H9 (cell line): ENCODE results near the gene SCN1A. TPM values are rescaled to one million over a fixed set of nuclear protein-coding genes. Genes with fewer than 3 reads are reported as not detected.

Experiments used
- DNase-seq: peaks from one replicate; pipeline ENCODE4 v3.0.0-alpha.2; 2017
- H2AFZ ChIP-seq: one replicate; pipeline ENCODE4 v1.6.1; 2013; ENCODE audit warnings: mild to moderate bottlenecking, low read length, control low read depth, moderate library complexity
- H2AK5ac ChIP-seq: 2 replicates; pipeline ENCODE4 v1.6.1; 2013; ENCODE audit warnings: low read length, control low read depth, mixed read lengths; ENCODE audit not compliant: insufficient read length
- H2BK120ac ChIP-seq: one replicate; pipeline ENCODE4 v1.6.1; 2013; ENCODE audit warnings: low read depth, mild to moderate bottlenecking, low read length, control low read depth, inconsistent platforms; ENCODE audit not compliant: poor library complexity, severe bottlenecking
- H2BK12ac ChIP-seq: 2 replicates; pipeline ENCODE4 v1.6.1; 2013; ENCODE audit warnings: low read length, control low read depth, mixed read lengths, low read depth; ENCODE audit not compliant: insufficient read length
- H2BK15ac ChIP-seq: 2 replicates; pipeline ENCODE4 v1.6.1; 2013; ENCODE audit warnings: low read depth, low read length, control low read depth
- H2BK20ac ChIP-seq: one replicate; pipeline ENCODE4 v1.6.1; 2013; ENCODE audit warnings: low read depth, mild to moderate bottlenecking, low read length, control low read depth, inconsistent platforms; ENCODE audit not compliant: poor library complexity, severe bottlenecking
- H2BK5ac ChIP-seq: 2 replicates; pipeline ENCODE4 v1.6.1; 2013; ENCODE audit warnings: low read length, control low read depth, mixed read lengths; ENCODE audit not compliant: insufficient read length
- H3K14ac ChIP-seq: 2 replicates; pipeline ENCODE4 v1.6.1; 2013; ENCODE audit warnings: low read length, control low read depth; ENCODE audit not compliant: insufficient read depth
- H3K18ac ChIP-seq: 2 replicates; pipeline ENCODE4 v1.6.1; 2013; ENCODE audit warnings: low read depth, mild to moderate bottlenecking, mixed read lengths, low read length, control low read depth; ENCODE audit not compliant: insufficient read length
- H3K23ac ChIP-seq: 2 replicates; pipeline ENCODE4 v1.6.1; 2013; ENCODE audit warnings: low read length, control low read depth, mixed read lengths, low read depth; ENCODE audit not compliant: insufficient read length
- H3K23me2 ChIP-seq: 2 replicates; pipeline ENCODE4 v1.6.1; 2013; ENCODE audit warnings: low read depth, mild to moderate bottlenecking, mixed read lengths, low read length, control low read depth; ENCODE audit not compliant: insufficient read length, poor library complexity, severe bottlenecking
- H3K27ac ChIP-seq: 2 replicates; pipeline ENCODE4 v1.5.1; 2013; ENCODE audit warnings: low read length, control low read depth, mixed read lengths, low read depth; ENCODE audit not compliant: insufficient read length
- H3K27me3 ChIP-seq: 2 replicates; pipeline ENCODE4 v1.6.1; 2013; ENCODE audit warnings: low read length, control low read depth, inconsistent platforms; ENCODE audit not compliant: insufficient read depth
- H3K4ac ChIP-seq: 2 replicates; pipeline ENCODE4 v1.6.1; 2013; ENCODE audit warnings: low read depth, mild to moderate bottlenecking, control low read depth, inconsistent platforms, low read length, moderate library complexity
- H3K4me1 ChIP-seq: 2 replicates; pipeline ENCODE4 v1.6.1; 2013; ENCODE audit warnings: low read length, control low read depth, inconsistent platforms; ENCODE audit not compliant: insufficient read depth
- H3K4me2 ChIP-seq: 2 replicates; pipeline ENCODE4 v1.6.1; 2013; ENCODE audit warnings: low read length, control low read depth, mixed read lengths; ENCODE audit not compliant: insufficient read length, insufficient read depth
- H3K56ac ChIP-seq: 2 replicates; pipeline ENCODE4 v1.6.1; 2013; ENCODE audit warnings: low read depth, mild to moderate bottlenecking, mixed read lengths, low read length, control low read depth; ENCODE audit not compliant: insufficient read length
- H3K79me1 ChIP-seq: 2 replicates; pipeline ENCODE4 v1.6.1; 2013; ENCODE audit warnings: low read depth, mild to moderate bottlenecking, moderate library complexity, low read length, control low read depth, inconsistent platforms; ENCODE audit not compliant: insufficient read depth, poor library complexity, severe bottlenecking
- H3K79me2 ChIP-seq: 2 replicates; pipeline ENCODE4 v1.6.1; 2013; ENCODE audit warnings: low read length, control low read depth, inconsistent platforms; ENCODE audit not compliant: insufficient read depth
- H3K9ac ChIP-seq: 2 replicates; pipeline ENCODE4 v1.6.1; 2013; ENCODE audit warnings: low read length, control low read depth, mixed read lengths; ENCODE audit not compliant: insufficient read length; ENCODE audit errors: extremely low read depth
- H3K9me3 ChIP-seq: one replicate; pipeline ENCODE4 v1.6.1; 2013; ENCODE audit warnings: low read depth, low read length, inconsistent platforms; ENCODE audit not compliant: control insufficient read depth
- H3T11ph ChIP-seq: one replicate; pipeline ENCODE4 v1.6.1; 2013; ENCODE audit warnings: mild to moderate bottlenecking, low read length, control low read depth, inconsistent platforms
- H4K20me1 ChIP-seq: one replicate; pipeline ENCODE4 v1.6.1; 2013; ENCODE audit not compliant: control insufficient read depth, insufficient read length, insufficient read depth
- H4K5ac ChIP-seq: 2 replicates; pipeline ENCODE4 v1.6.1; 2013; ENCODE audit warnings: low read depth, mild to moderate bottlenecking, mixed read lengths, low read length, control low read depth; ENCODE audit not compliant: insufficient read length
- H4K8ac ChIP-seq: replicated peaks from 2 replicates; pipeline ENCODE4 v1.6.1; 2013; ENCODE audit warnings: low read length, control low read depth, mixed read lengths, low read depth; ENCODE audit not compliant: insufficient read length
- H4K91ac ChIP-seq: 2 replicates; pipeline ENCODE4 v1.6.1; 2013; ENCODE audit warnings: low read depth, mild to moderate bottlenecking, moderate library complexity, mixed read lengths, low read length, control low read depth; ENCODE audit not compliant: insufficient read length
- H3K27ac Mint-ChIP-seq, 3 experiments: 2 replicates in 2 of 3; 3 replicates in 1 of 3; pipeline ENCODE4 v1.8.0; 2020 to 2021; ENCODE audit warnings: mixed read lengths in 3 of 3, mild to moderate bottlenecking in 1 of 3, moderate library complexity in 1 of 3
- H3K27me3 Mint-ChIP-seq: 2 replicates; pipeline ENCODE4 v1.8.0; 2021; ENCODE audit warnings: low read depth, mild to moderate bottlenecking, moderate library complexity, mixed read lengths
- H3K36me3 Mint-ChIP-seq, 3 experiments: 2 replicates in 2 of 3; 3 replicates in 1 of 3; pipeline ENCODE4 v1.8.0; 2020 to 2021; ENCODE audit warnings: low read depth in 3 of 3, mixed read lengths in 3 of 3; ENCODE audit not compliant: insufficient read depth in 1 of 3
- H3K4me1 Mint-ChIP-seq, 2 experiments: 2 replicates each; pipeline ENCODE4 v1.8.0; 2020; ENCODE audit warnings: mixed read lengths in 2 of 2
- H3K4me3 Mint-ChIP-seq, 2 experiments: 2 replicates in 1 of 2; 3 replicates in 1 of 2; pipeline ENCODE4 v1.8.0; 2020 to 2021; ENCODE audit warnings: mild to moderate bottlenecking in 2 of 2, mixed read lengths in 2 of 2, moderate library complexity in 1 of 2
- H3K9me3 Mint-ChIP-seq, 2 experiments: 2 replicates in 1 of 2; 3 replicates in 1 of 2; pipeline ENCODE4 v1.8.0; 2020; ENCODE audit warnings: mild to moderate bottlenecking in 2 of 2, mixed read lengths in 2 of 2, moderate library complexity in 1 of 2
- CTCF ChIP-seq: fragments of 200-600 bp; sonication (generic); conservative IDR thresholded peaks from 3 replicates; pipeline ENCODE4 v1.8.0; 2021; ENCODE audit warnings: antibody characterized with exemption, mild to moderate bottlenecking
- WGBS: extraction: QIAGEN DNeasy Blood & Tissue Kit; methylation state at CpG from one replicate; pipeline ENCODE4 v1.1.7; 2013; ENCODE audit warnings: missing lambda C conversion rate, low lambda C conversion rate, mixed read lengths; ENCODE audit not compliant: insufficient read length; ENCODE audit errors: extremely low coverage; 5-methylcytosine and 5-hydroxymethylcytosine counted together
- total RNA-seq: library from RNA; stranded (reverse); gene quantifications from 2 replicates; pipeline ENCODE4 v1.2.1, GENCODE V29; 2021

Gene SCN1A
- total RNA-seq, 1 experiment from 2014 or later, result 0.13 TPM

GRCh38 chr2:166154685-166155338 is 27.0 kb upstream of the SCN1A start:
- Histone ChIP-seq H2BK12ac (no peak overlapping the region), H3T11ph (no peak overlapping the region), H3K4me2 (no peak overlapping the region), H3K4ac (no peak overlapping the region), H2AFZ (no peak overlapping the region), H4K8ac (no peak overlapping the region), H4K91ac (no peak overlapping the region), H2BK5ac (no peak overlapping the region), H4K5ac (no peak overlapping the region), H2BK20ac (no peak overlapping the region), H3K9me3 (no peaks in the 10 kb centered on the region), H2BK120ac (no peak overlapping the region), H3K14ac (no peak overlapping the region), H4K20me1 (no peaks in the 10 kb centered on the region), H3K4me1 (no peaks in the 10 kb centered on the region), H3K18ac (no peak overlapping the region), H3K79me2 (no peaks in the 10 kb centered on the region), H3K23me2 (no peaks in the 10 kb centered on the region), H3K9ac (no peak overlapping the region), H3K27ac (no peak overlapping the region), H3K79me1 (no peaks in the 10 kb centered on the region), H2BK15ac (no peak overlapping the region), H3K27me3 (no peaks in the 10 kb centered on the region), H2AK5ac (no peak overlapping the region), H3K56ac (no peak overlapping the region), H3K23ac (no peak overlapping the region)
- H3K27ac Mint-ChIP-seq, result 0 out of 7 replicates have a peak overlapping the region, but pooled peaks of 1 of the 3 experiments have one; percentile 45
- 0 out of 4 replicates have a peak, but pooled peaks cover 0 to 2% of the 10 kb centered on the region in 2 experiments for H3K4me1 Mint-ChIP-seq
- no peaks in the 10 kb centered on the region for H3K27me3 Mint-ChIP-seq
- H3K4me3 Mint-ChIP-seq, result no peak overlapping the region
- DNase-seq, result no peak
- no peaks in the 10 kb centered on the region for H3K36me3 Mint-ChIP-seq
- WGBS, result no CpG with 5 or more reads among the region's 3 CpGs
- no peaks in the 10 kb centered on the region for H3K9me3 Mint-ChIP-seq
- TF ChIP-seq CTCF, result no peak
